ENCODE results near the gene VIPR2.

GRCh38 chr7:159117366-159118196 is 27.1 kb downstream of the VIPR2 start:
- TF ChIP-seq CTCF (IDR thresholded peaks at IDR 0.05) (no peak), POLR2A (IDR thresholded peaks at IDR 0.05) (no peak)
